Omental fat pad (tissue), 4 donors: Measurements from ENCODE around the gene SMOC2. TPM values are rescaled to one million over a fixed set of nuclear protein-coding genes. Genes with fewer than 3 reads are reported as not detected.
A peak's percentile ranks its signal among the peaks of the same experiment; 100 is the strongest.

ENCODE experiments used
- ATAC-seq: fragments of 150-250 bp; one replicate; pipeline ENCODE4 v1.9.1; 2016; ENCODE audit warnings: mild to moderate bottlenecking, moderate library complexity; ENCODE audit not compliant: low FRiP score
- DNase-seq: peaks from one replicate; pipeline ENCODE4 v3.0.0-alpha.2; 2019; ENCODE audit warnings: low spot score
- total RNA-seq, 4 donors: library from RNA; depleted of rRNA; stranded (reverse); fragments of >200 nt; gene quantifications; one replicate each; pipeline ENCODE4 v1.1.0, GENCODE V29; 2016
- TF ChIP-seq, protein P1 (sequence below), 3 donors: fragments of 450-650 bp; IDR thresholded peaks; one replicate each; pipeline ENCODE4 v1.5.1; 2016 to 2017; ENCODE audit warnings: antibody characterized with exemption in 3 of 3, mild to moderate bottlenecking in 3 of 3, moderate library complexity in 2 of 3

SMOC2 gene
- total RNA-seq, 4 donors from 2014 or later: 53.1 to 164 (median 102) TPM

- no peak for ATAC-seq
- TF ChIP-seq, protein P1, sequence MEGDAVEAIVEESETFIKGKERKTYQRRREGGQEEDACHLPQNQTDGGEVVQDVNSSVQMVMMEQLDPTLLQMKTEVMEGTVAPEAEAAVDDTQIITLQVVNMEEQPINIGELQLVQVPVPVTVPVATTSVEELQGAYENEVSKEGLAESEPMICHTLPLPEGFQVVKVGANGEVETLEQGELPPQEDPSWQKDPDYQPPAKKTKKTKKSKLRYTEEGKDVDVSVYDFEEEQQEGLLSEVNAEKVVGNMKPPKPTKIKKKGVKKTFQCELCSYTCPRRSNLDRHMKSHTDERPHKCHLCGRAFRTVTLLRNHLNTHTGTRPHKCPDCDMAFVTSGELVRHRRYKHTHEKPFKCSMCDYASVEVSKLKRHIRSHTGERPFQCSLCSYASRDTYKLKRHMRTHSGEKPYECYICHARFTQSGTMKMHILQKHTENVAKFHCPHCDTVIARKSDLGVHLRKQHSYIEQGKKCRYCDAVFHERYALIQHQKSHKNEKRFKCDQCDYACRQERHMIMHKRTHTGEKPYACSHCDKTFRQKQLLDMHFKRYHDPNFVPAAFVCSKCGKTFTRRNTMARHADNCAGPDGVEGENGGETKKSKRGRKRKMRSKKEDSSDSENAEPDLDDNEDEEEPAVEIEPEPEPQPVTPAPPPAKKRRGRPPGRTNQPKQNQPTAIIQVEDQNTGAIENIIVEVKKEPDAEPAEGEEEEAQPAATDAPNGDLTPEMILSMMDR (IDR thresholded peaks at IDR 0.05): no peak
- DNase-seq: no peak
Observed at GRCh38 chr6:168442646-168443045, 1.7 kb downstream of the SMOC2 start.

DNA sequence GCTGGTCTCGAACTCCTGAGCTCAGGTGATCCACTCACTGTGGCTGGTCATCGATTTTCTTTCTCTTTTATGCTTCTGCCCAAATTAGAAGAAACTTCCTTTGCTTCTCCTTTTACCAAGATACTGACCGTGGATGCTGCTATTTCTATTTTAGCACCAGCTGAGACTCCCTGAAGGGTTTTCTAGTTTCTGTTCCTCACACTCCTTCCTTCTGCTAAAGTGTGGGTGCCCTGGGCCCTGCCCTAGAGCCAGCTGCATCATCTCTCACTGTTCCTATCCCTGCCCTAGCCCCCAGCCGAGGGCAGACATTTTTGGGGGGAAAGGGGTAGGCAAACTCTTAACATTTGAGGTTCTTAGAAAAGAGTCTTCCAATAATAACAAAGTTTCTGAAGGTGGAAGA is 6.3 kb downstream of the SMOC2 start:
- no peak for ATAC-seq
- TF ChIP-seq, protein P1 (IDR thresholded peaks at IDR 0.05): no peak
- DNase-seq: no peak

- no peak for ATAC-seq
- DNase-seq: no peak
- TF ChIP-seq, protein P1 (IDR thresholded peaks at IDR 0.05): no peak
Observed at GRCh38 chr6:168447700-168448099, 6.7 kb downstream of the SMOC2 start.

DNA sequence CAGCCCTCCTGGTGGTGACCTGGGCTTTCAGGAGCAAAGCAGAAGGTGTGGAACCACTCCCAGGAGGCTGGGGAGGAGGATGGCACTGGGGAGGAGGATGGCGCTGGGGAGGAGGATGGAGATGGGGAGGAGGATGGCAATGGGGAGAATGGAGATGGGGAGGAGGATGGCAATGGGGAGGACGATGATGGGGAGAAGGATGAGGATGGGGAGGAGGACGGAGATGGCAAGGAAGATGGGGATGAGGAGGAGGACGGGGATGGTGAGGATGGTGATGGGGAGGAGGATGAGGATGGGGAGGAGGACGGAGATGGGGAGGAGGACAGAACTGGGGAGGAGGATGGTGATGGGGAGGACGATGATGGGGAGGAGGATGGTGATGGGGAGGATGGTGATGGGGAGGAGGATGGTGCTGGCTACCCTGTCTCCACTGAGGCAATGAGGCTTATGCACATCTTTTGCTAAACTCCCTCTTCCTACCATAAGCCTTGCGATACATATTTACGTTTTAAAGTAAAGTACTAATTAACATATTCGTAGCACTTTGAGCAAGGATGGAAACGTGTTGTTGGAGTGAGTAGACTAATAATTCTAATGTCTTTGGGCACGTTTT is 7.4 kb downstream of the SMOC2 start:
- no peak for ATAC-seq
- TF ChIP-seq, protein P1 (IDR thresholded peaks at IDR 0.05): no peak
- DNase-seq: no peak

DNA sequence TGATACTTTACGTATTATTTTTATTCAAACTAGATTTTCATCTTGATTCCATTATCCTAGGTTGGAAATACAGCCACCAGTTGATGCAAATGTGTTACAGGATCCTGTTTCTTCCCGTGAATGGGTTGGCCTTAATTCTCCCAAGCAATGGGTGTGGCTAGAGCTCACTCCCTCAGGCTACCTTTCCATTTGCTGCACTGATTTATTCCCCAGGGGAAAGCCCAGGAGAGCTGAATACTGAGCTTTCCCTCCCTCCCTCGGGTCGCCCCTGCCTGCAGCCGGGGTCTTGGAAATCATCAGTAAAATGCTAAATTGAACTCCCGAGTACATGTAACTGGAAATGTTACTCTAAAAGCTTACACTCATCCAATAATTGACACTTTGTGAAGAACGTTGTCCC is 9.9 kb downstream of the SMOC2 start:
- ATAC-seq (peak; percentile 41), DNase-seq (no peak)
- TF ChIP-seq, protein P1 (IDR thresholded peaks at IDR 0.05): no peak

DNA sequence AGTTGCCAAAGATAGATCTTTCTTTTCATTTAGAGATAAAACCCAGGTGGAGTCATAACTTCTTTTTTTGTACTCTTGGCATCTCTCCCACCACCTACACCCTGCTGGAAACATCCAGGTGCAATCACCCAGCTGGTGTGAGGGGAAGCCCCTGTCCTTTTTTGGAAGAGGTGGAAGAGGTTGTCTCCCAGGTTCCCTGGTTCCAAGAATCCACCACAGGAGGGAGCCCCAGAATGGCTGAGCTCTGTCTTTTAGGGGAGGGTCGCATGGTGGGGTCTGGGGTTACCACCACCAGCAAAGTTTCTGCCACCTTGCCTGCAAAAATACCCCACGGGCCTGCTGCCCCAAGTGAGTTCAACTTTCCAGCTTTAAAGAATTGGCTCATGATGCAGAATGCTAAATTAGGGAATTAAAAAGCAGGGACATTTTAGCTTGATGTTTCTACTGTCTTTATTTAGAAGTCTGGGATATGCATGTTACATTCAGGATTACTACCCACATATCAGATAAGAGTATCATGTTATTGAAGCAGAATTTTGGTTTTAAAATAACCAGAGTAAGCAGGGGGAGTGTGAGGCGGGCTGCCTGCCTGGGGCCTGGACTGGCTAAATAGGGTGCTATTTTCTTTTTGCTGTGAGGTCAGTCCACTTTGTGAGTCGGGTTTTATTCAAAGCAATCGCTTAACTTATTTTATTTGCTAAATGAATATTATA is 11.0 kb downstream of the SMOC2 start:
- TF ChIP-seq, protein P1 (IDR thresholded peaks at IDR 0.05): no peak
- no peak for ATAC-seq
- DNase-seq: no peak
